GM12892 (cell line): ENCODE data around the gene EIF2B1.

ENCODE experiments used
- POLR2A ChIP-seq: IDR thresholded peaks from 2 replicates; pipeline ENCODE4 v1.6.1; 2011; ENCODE audit warnings: low read depth, low read length, control low read depth
- POLR2AphosphoS5 ChIP-seq: IDR thresholded peaks from 2 replicates; pipeline ENCODE4 v1.6.1; 2011; ENCODE audit warnings: low read depth, low read length, control low read depth
- TAF1 ChIP-seq: IDR thresholded peaks from 2 replicates; pipeline ENCODE4 v1.6.1; 2011; ENCODE audit warnings: low read depth, mild to moderate bottlenecking, control low read depth, low read length, borderline replicate concordance

DNA sequence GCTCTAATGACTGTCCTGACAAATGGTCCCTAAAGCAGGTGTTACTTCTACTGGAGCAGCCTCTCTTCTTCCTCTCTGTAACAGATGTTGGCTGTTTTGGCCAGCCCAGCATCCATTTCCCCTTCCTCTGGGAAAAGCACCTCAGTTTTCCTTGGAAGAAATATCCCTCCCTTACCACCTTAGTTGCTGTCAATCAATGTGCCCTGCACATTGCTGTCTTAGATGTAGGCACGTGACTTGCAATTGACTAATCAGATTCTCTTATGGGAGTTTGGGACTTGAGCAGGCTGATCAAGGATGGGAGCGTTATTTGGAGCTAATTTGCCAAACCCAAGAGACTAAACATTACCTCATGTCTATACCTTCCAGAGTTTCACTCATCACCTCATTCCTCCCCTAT is 61.1 kb downstream of the EIF2B1 start:
- TF ChIP-seq TAF1 (no peak), POLR2AphosphoS5 (no peak), POLR2A (no peak)
